Prostate gland (tissue), 2 donors: ENCODE results near the gene ZNF511.

Experiments used
- POLR2AphosphoS5 ChIP-seq: sonication (generic); formaldehyde crosslinking; IDR thresholded peaks from one replicate; pipeline ENCODE4 v1.6.1; 2017; ENCODE audit warnings: antibody characterized with exemption
- TF ChIP-seq, protein P1 (sequence below), 4 experiments: fragments of 200-600 bp in 2 of 4; fragments of 450-650 bp in 2 of 4; sonication (generic) in 2 of 4; IDR thresholded peaks; 1 replicate in 3 of 4; 2 replicates in 1 of 4; pipeline ENCODE4 v1.5.1; 2016 to 2019; ENCODE audit warnings: antibody characterized with exemption in 4 of 4, mild to moderate bottlenecking in 2 of 4, moderate library complexity in 2 of 4

GRCh38 chr10:133270204-133270603 is 38.5 kb upstream of the ZNF511 start:
- TF ChIP-seq, protein P1, sequence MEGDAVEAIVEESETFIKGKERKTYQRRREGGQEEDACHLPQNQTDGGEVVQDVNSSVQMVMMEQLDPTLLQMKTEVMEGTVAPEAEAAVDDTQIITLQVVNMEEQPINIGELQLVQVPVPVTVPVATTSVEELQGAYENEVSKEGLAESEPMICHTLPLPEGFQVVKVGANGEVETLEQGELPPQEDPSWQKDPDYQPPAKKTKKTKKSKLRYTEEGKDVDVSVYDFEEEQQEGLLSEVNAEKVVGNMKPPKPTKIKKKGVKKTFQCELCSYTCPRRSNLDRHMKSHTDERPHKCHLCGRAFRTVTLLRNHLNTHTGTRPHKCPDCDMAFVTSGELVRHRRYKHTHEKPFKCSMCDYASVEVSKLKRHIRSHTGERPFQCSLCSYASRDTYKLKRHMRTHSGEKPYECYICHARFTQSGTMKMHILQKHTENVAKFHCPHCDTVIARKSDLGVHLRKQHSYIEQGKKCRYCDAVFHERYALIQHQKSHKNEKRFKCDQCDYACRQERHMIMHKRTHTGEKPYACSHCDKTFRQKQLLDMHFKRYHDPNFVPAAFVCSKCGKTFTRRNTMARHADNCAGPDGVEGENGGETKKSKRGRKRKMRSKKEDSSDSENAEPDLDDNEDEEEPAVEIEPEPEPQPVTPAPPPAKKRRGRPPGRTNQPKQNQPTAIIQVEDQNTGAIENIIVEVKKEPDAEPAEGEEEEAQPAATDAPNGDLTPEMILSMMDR (IDR thresholded peaks at IDR 0.05) = no peak
- no peak for TF ChIP-seq POLR2AphosphoS5
